Superior temporal gyrus (tissue), 1 donor: ENCODE data around the gene TRIM73.
"Not testable (repeated sequence)": the region's sequence is repeated elsewhere in the genome, so short reads cannot be mapped to it uniquely, and the experiment has no call there.

ENCODE experiments used
- DNase-seq: peaks from one replicate; pipeline ENCODE4 v3.0.0-alpha.2; 2016; ENCODE audit errors: extremely low spot score

TRIM73 gene

GRCh38 chr7:75415829-75416373 is 20.5 kb downstream of the TRIM73 start:
- DNase-seq = not testable (repeated sequence)

- not testable (repeated sequence) for DNase-seq
Measured at GRCh38 chr7:75416787-75417186, 21.4 kb downstream of the TRIM73 start.

- DNase-seq = not testable (repeated sequence)
Measured at GRCh38 chr7:75418292-75418858, 22.9 kb downstream of the TRIM73 start.

GRCh38 chr7:75419210-75419609 is 23.8 kb downstream of the TRIM73 start:
- DNase-seq = not testable (repeated sequence)

- DNase-seq = not testable (repeated sequence)
Measured at GRCh38 chr7:75419693-75420092, 24.3 kb downstream of the TRIM73 start.

GRCh38 chr7:75420152-75420551 is 24.7 kb downstream of the TRIM73 start:
- not testable (repeated sequence) for DNase-seq

- not testable (repeated sequence) for DNase-seq
Measured at GRCh38 chr7:75421798-75422710, 26.6 kb downstream of the TRIM73 start.

- DNase-seq = not testable (repeated sequence)
Measured at GRCh38 chr7:75423481-75423880, 28.1 kb downstream of the TRIM73 start.

- not testable (repeated sequence) for DNase-seq
Measured at GRCh38 chr7:75439000-75439399, 43.6 kb downstream of the TRIM73 start.

- DNase-seq = not testable (repeated sequence)
Measured at GRCh38 chr7:75442101-75442464, 46.7 kb downstream of the TRIM73 start.

GRCh38 chr7:75442465-75443111 is 47.2 kb downstream of the TRIM73 start:
- DNase-seq = not testable (repeated sequence)

GRCh38 chr7:75449946-75450345 is 54.5 kb downstream of the TRIM73 start:
- DNase-seq = not testable (repeated sequence)

GRCh38 chr7:75452494-75452955 is 57.1 kb downstream of the TRIM73 start:
- DNase-seq = not testable (repeated sequence)
